Psoas muscle (tissue), 8 donors: Measurements from ENCODE around the gene GPR176. TPM values are rescaled to one million over a fixed set of nuclear protein-coding genes. Genes with fewer than 3 reads are reported as not detected.

ENCODE experiments used
- ATAC-seq, 4 donors: fragments of 200-7000 bp; cut with Tn5 transposase; one replicate each; pipeline ENCODE4 v1.9.1; 2020; ENCODE audit warnings: moderate library complexity in 3 of 4, mild to moderate bottlenecking in 2 of 4
- DNase-seq, 2 donors: peaks; one replicate each; pipeline ENCODE4 v3.0.0-alpha.2; 2020
- H3K27ac ChIP-seq: fragments of 200-600 bp; one replicate; pipeline ENCODE4 v1.8.0; 2022
- H3K27me3 ChIP-seq, 3 donors: fragments of 200-600 bp in 1 of 3; one replicate each; pipeline versions ENCODE4 v1.6.1 to v1.8.0; 2013 to 2022; ENCODE audit warnings: low read length in 2 of 3, mild to moderate bottlenecking in 2 of 3, moderate library complexity in 1 of 3; ENCODE audit not compliant: insufficient read depth in 3 of 3
- H3K36me3 ChIP-seq, 2 donors: fragments of 200-600 bp in 1 of 2; one replicate each; pipeline versions ENCODE4 v1.6.1 to v1.8.0; 2013 to 2022; ENCODE audit warnings: low read depth in 1 of 2, mild to moderate bottlenecking in 1 of 2, moderate library complexity in 1 of 2; ENCODE audit not compliant: insufficient read depth in 1 of 2
- H3K4me1 ChIP-seq: fragments of 200-600 bp; one replicate; pipeline ENCODE4 v1.8.0; 2022
- H3K4me3 ChIP-seq: fragments of 200-600 bp; one replicate; pipeline ENCODE4 v1.8.0; 2022; ENCODE audit warnings: mild to moderate bottlenecking
- H3K9me3 ChIP-seq: fragments of 200-600 bp; one replicate; pipeline ENCODE4 v1.8.0; 2022
- CTCF ChIP-seq: fragments of 200-600 bp; IDR thresholded peaks from one replicate; pipeline ENCODE4 v1.8.0; 2022; ENCODE audit warnings: antibody characterized with exemption
- WGBS, 3 donors: extraction: QIAGEN DNeasy Blood & Tissue Kit; methylation state at CpG; one replicate each; pipeline versions ENCODE4 v1.1.6 to v1.1.7; 2013; 5-methylcytosine and 5-hydroxymethylcytosine counted together
- intact Hi-C, 2 donors: fragments of 100-400 bp; cut with DNase I; formaldehyde crosslinking; loops; one replicate each; pipeline versions ENCODE4 v1.11.0 to v1.14.2; 2022
- polyA plus RNA-seq, 3 donors: library from polyadenylated mRNA; stranded (reverse); fragments of 200-250 nt; gene quantifications; one replicate each; pipeline ENCODE4 v1.2.3, GENCODE V29; 2013
- total RNA-seq, 4 donors: library from RNA; stranded (reverse); fragmentation: NEBNext Ultra II Directional in 2 of 4; extraction: Animal tissue kit (Norgen Biotek cat#: 25700) in 2 of 4; gene quantifications; one replicate each; pipeline versions ENCODE4 v1.2.1 to v1.2.4, GENCODE V29; 2021 to 2023
- donor health status: healthy with polysubstance abuse.
- donor health status: DM: no; HTN: no; CAD: no; lungs with moderate emphysema.
- donor health status: Bipolar disorder and iron deficiency.
- donor health status: healthy.
- donor health status: DM: yes; HTN: yes; CAD: no.
- donor health status: DM: no; HTN: no; CAD: no.
- donor health status: DM: no; HTN: no; CAD: no.
- donor health status: DM: yes; HTN: yes; CAD: no.

GPR176 gene
- total and polyA plus RNA-seq, 7 donors, result 0.30 to 1.3 (median 0.83) TPM

- ATAC-seq (no peak), DNase-seq (no peak)
- Histone ChIP-seq H3K27me3 (peaks cover 0 to 4% (median 2%) of the 10 kb centered on the region in 3 donors), H3K27ac (no peak overlapping the region), H3K4me1 (no peaks in the 10 kb centered on the region), H3K36me3 (no peaks in the 10 kb centered on the region), H3K4me3 (no peak overlapping the region), H3K9me3 (no peaks in the 10 kb centered on the region)
- intact Hi-C loops, result loop anchor here in 1 of 2 donors (10.0 kb wide), 1 partner anchor 140 kb away; the partner anchor contains the start of gene FSIP1
- WGBS, 3 donors, result 76 to 78% (median 77%) methylated on average over 5 of the region's 5 CpGs
- no peak for TF ChIP-seq CTCF
Observed at GRCh38 chr15:39925112-39925842, 5.2 kb upstream of the GPR176 start.

GRCh38 chr15:39924437-39924836 lies 4.4 kb upstream of the GPR176 start:
- H3K27me3 ChIP-seq, result peaks cover 0 to 12% (median 10%) of the 10 kb centered on the region in 3 donors
- DNase-seq, result no peak
- H3K4me3 ChIP-seq, result no peak overlapping the region
- TF ChIP-seq CTCF, result no peak
- ATAC-seq, result no peak
- H3K9me3 ChIP-seq, result no peaks in the 10 kb centered on the region
- 75 to 82% (median 77%) methylated on average over 3 of the region's 3 CpGs for WGBS, 3 donors
- no peaks in the 10 kb centered on the region for H3K36me3 ChIP-seq
- H3K4me1 ChIP-seq, result no peaks in the 10 kb centered on the region
- H3K27ac ChIP-seq, result no peak overlapping the region
- intact Hi-C loops, result loop anchor here in 1 of 2 donors (10.0 kb wide), 1 partner anchor 140 kb away; the partner anchor contains the start of gene FSIP1

GRCh38 chr15:39922462-39923092 lies 2.5 kb upstream of the GPR176 start:
- Histone ChIP-seq H3K4me1 (no peaks in the 10 kb centered on the region), H3K36me3 (no peaks in the 10 kb centered on the region), H3K9me3 (no peaks in the 10 kb centered on the region), H3K4me3 (no peak overlapping the region), H3K27me3 (peaks cover 0 to 28% (median 11%) of the 10 kb centered on the region in 3 donors), H3K27ac (no peak overlapping the region)
- DNase-seq, result no peak
- ATAC-seq, result no peak
- 32 to 45% (median 33%) methylated on average over 4 of the region's 4 CpGs for WGBS, 3 donors
- intact Hi-C loops, result loop anchor here in 1 of 2 donors (10.0 kb wide), 1 partner anchor 138 kb away; the partner anchor contains the start of gene FSIP1
- no peak for TF ChIP-seq CTCF

- Histone ChIP-seq H3K27ac (peak overlapping the region; percentile 69), H3K9me3 (no peaks in the 10 kb centered on the region), H3K36me3 (no peaks in the 10 kb centered on the region), H3K4me3 (peak overlapping the region; percentile 76), H3K4me1 (no peaks in the 10 kb centered on the region), H3K27me3 (peaks cover 0 to 38% (median 11%) of the 10 kb centered on the region in 3 donors)
- no peak for ATAC-seq
- DNase-seq, result no peak
- TF ChIP-seq CTCF, result no peak
- intact Hi-C loops, result loop anchor here in 1 of 2 donors (10.0 kb wide), 1 partner anchor 136 kb away; the partner anchor contains the start of gene FSIP1
- WGBS, 3 donors, result 73 to 80% (median 75%) methylated on average over 6 of the region's 6 CpGs
Observed at GRCh38 chr15:39921274-39921638, 1.2 kb upstream of the GPR176 start.
